HTERT RPE-1 (cell line): ENCODE results near the gene THRAP3.

Source experiments
- in situ Hi-C: fragments of 300-500 bp; cut with MboI; formaldehyde crosslinking; loops from 4 replicates; pipeline ENCODE4 v1.14.3; 2020; ENCODE audit warnings: low sequenced_read_pairs

The THRAP3 gene

GRCh38 chr1:36351227-36351977 is 127.2 kb downstream of the THRAP3 start:
- in situ Hi-C loops: no loop called here

GRCh38 chr1:36352125-36352909 is 128.1 kb downstream of the THRAP3 start:
- in situ Hi-C loops: no loop called here

- in situ Hi-C loops: no loop called here
Measured at GRCh38 chr1:36352910-36353878, 129.0 kb downstream of the THRAP3 start.

- in situ Hi-C loops: no loop called here
Measured at GRCh38 chr1:36354486-36354885, 130.2 kb downstream of the THRAP3 start.
